Adrenal gland (tissue), 5 donors: Measurements from ENCODE around the gene MCF2L.

Experiments used
- POLR2A ChIP-seq, 2 donors: fragments of 450-650 bp; IDR thresholded peaks; one replicate each; pipeline ENCODE4 v1.6.1; 2017; ENCODE audit warnings: antibody characterized with exemption in 2 of 2, mild to moderate bottlenecking in 2 of 2, moderate library complexity in 1 of 2
- TF ChIP-seq, protein P1 (sequence below), 6 experiments: fragments of 450-650 bp in 4 of 6; fragments of 200-600 bp in 2 of 6; sonication (generic) in 1 of 6; IDR thresholded peaks; 1 replicate in 5 of 6; 2 replicates in 1 of 6; pipeline versions ENCODE4 v1.5.1 to v1.8.0; 2016 to 2021; ENCODE audit warnings: antibody characterized with exemption in 6 of 6, mild to moderate bottlenecking in 2 of 6, moderate library complexity in 1 of 6
- donor health status: DM: no; HTN: no; CAD: no.

DNA sequence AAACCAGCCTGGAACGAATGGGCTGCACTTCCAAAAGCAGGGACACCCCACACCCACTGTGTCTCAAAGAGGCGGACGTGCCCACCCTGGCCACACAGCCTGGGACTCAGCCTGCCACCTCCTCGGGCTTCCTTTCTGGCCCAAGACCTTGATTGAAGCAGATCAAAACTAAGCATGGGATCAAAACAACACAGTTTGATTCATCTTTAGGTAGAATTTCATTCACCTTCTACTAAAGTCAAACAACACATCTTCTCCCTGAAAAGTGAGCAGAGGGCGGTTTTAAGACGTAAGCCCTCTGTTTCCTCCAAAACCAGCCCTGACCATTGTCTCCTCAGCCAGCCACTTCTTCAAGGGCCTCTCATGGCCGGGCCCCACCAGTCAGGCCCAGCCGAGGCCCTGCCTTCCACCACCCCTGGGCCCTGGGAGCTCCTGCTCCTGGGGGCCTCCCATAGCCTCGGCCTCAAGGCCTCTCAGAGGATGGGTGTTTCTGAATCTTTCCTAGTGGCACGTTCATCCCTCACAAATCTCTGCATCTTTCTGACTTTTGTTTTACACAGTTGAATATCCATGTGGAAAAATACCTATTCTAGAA lies 147.3 kb downstream of the MCF2L start:
- no peak for TF ChIP-seq POLR2A (IDR thresholded peaks at IDR 0.05)
- TF ChIP-seq, protein P1, sequence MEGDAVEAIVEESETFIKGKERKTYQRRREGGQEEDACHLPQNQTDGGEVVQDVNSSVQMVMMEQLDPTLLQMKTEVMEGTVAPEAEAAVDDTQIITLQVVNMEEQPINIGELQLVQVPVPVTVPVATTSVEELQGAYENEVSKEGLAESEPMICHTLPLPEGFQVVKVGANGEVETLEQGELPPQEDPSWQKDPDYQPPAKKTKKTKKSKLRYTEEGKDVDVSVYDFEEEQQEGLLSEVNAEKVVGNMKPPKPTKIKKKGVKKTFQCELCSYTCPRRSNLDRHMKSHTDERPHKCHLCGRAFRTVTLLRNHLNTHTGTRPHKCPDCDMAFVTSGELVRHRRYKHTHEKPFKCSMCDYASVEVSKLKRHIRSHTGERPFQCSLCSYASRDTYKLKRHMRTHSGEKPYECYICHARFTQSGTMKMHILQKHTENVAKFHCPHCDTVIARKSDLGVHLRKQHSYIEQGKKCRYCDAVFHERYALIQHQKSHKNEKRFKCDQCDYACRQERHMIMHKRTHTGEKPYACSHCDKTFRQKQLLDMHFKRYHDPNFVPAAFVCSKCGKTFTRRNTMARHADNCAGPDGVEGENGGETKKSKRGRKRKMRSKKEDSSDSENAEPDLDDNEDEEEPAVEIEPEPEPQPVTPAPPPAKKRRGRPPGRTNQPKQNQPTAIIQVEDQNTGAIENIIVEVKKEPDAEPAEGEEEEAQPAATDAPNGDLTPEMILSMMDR (IDR thresholded peaks at IDR 0.05), result no peak
